ENCODE measurements around the gene HDX.
A peak's percentile ranks its signal among the peaks of the same experiment; 100 is the strongest.
"Not testable (repeated sequence)": the region's sequence is repeated elsewhere in the genome, so short reads cannot be mapped to it uniquely, and the experiment has no call there.

The HDX gene

GRCh38 chrX:84501798-84502628 lies at the start of gene HDX:
HDX (minus strand) TSS chrX:84502453; CDS start chrX:84475397, 27,056 bp downstream.
- peak; percentile 40 for DNase-seq (ENCODE audit: low spot score)

- DNase-seq (ENCODE audit: low spot score), result not testable (repeated sequence)
These were observed 39.1 kb upstream of the HDX start for GRCh38 chrX:84541315-84541714.

GRCh38 chrX:84537627-84538026 lies 35.4 kb upstream of the HDX start:
- DNase-seq (ENCODE audit: low spot score), result not testable (repeated sequence)

- no peak for DNase-seq (ENCODE audit: low spot score)
These were observed 13.8 kb downstream of the HDX start for GRCh38 chrX:84488426-84488825.

GRCh38 chrX:84487365-84488353 lies 14.6 kb downstream of the HDX start:
- DNase-seq (ENCODE audit: low spot score), result no peak

GRCh38 chrX:84479086-84479485 lies 23.2 kb downstream of the HDX start:
- DNase-seq (ENCODE audit: low spot score), result no peak

GRCh38 chrX:84477114-84477513 lies 25.1 kb downstream of the HDX start:
- no peak for DNase-seq (ENCODE audit: low spot score)

- no peak for DNase-seq (ENCODE audit: low spot score)
These were observed 26.7 kb downstream of the HDX start for GRCh38 chrX:84475596-84475995.

GRCh38 chrX:84475101-84475500 lies 27.2 kb downstream of the HDX start:
- DNase-seq (ENCODE audit: low spot score), result no peak

- DNase-seq (ENCODE audit: low spot score), result no peak
These were observed 33.0 kb downstream of the HDX start for GRCh38 chrX:84469226-84469625.

- no peak for DNase-seq (ENCODE audit: low spot score)
These were observed 34.4 kb downstream of the HDX start for GRCh38 chrX:84467898-84468297.

GRCh38 chrX:84453351-84454246 lies 48.7 kb downstream of the HDX start:
- DNase-seq (ENCODE audit: low spot score), result no peak

GRCh38 chrX:84441143-84441542 lies 61.1 kb downstream of the HDX start:
- DNase-seq (ENCODE audit: low spot score), result no peak

- no peak for DNase-seq (ENCODE audit: low spot score)
These were observed 87.1 kb downstream of the HDX start for GRCh38 chrX:84415140-84415539.

GRCh38 chrX:84363663-84364062 lies 138.6 kb downstream of the HDX start:
- no peak for DNase-seq (ENCODE audit: low spot score)

GRCh38 chrX:84363051-84363450 lies 139.2 kb downstream of the HDX start:
- DNase-seq (ENCODE audit: low spot score), result no peak

GRCh38 chrX:84362184-84362838 lies 139.9 kb downstream of the HDX start:
- DNase-seq (ENCODE audit: low spot score), result no peak

- DNase-seq (ENCODE audit: low spot score), result no peak
These were observed 144.0 kb downstream of the HDX start for GRCh38 chrX:84358271-84358670.

- no peak for DNase-seq (ENCODE audit: low spot score)
These were observed 145.0 kb downstream of the HDX start for GRCh38 chrX:84357296-84357695.

GRCh38 chrX:84340968-84341367 lies 161.3 kb downstream of the HDX start:
- no peak for DNase-seq (ENCODE audit: low spot score)

All from CD4-positive, alpha-beta T cell treated with Interleukin-6 at 100 ng/mL for 8 hours (primary cell).